Adrenal gland (tissue), 12 donors: Measurements from ENCODE around the gene FSTL5. TPM values are rescaled to one million over a fixed set of nuclear protein-coding genes. Genes with fewer than 3 reads are reported as not detected.
"Not testable (repeated sequence)": the region's sequence is repeated elsewhere in the genome, so short reads cannot be mapped to it uniquely, and the experiment has no call there.

Experiments
- DNase-seq, 7 donors: peaks; one replicate each; pipeline ENCODE4 v3.0.0-alpha.2; 2019 to 2020
- H3K27ac ChIP-seq, 5 donors: fragments of 200-600 bp; sonication (generic) in 4 of 5; 1 replicate in 3 of 5; 2 replicates in 2 of 5; pipeline versions ENCODE4 v1.5.1 to v1.8.0; 2016 to 2020; ENCODE audit warnings: mild to moderate bottlenecking in 1 of 5
- H3K27me3 ChIP-seq: fragments of 200-600 bp; 2 replicates; pipeline ENCODE4 v1.8.0; 2021
- H3K36me3 ChIP-seq, 2 donors: fragments of 200-600 bp; replicated peaks in 1 of 2; 1 replicate in 1 of 2; 2 replicates in 1 of 2; pipeline versions ENCODE4 v1.5.1 to v1.8.0; 2018 to 2022
- H3K4me1 ChIP-seq, 2 donors: fragments of 200-600 bp; replicated peaks in 1 of 2; 1 replicate in 1 of 2; 2 replicates in 1 of 2; pipeline versions ENCODE4 v1.5.1 to v1.8.0; 2018 to 2021
- H3K4me3 ChIP-seq, 4 donors: fragments of 200-600 bp; sonication (generic) in 3 of 4; one replicate each; pipeline ENCODE4 v1.5.1; 2016 to 2018
- H3K9me3 ChIP-seq, 3 donors: fragments of 200-600 bp; sonication (generic) in 1 of 3; replicated peaks in 1 of 3; 1 replicate in 2 of 3; 2 replicates in 1 of 3; pipeline versions ENCODE4 v1.5.1 to v1.8.0; 2016 to 2021
- CTCF ChIP-seq, 6 experiments: fragments of 450-650 bp in 4 of 6; fragments of 200-600 bp in 2 of 6; sonication (generic) in 1 of 6; IDR thresholded peaks; 1 replicate in 5 of 6; 2 replicates in 1 of 6; pipeline versions ENCODE4 v1.5.1 to v1.8.0; 2016 to 2021; ENCODE audit warnings: antibody characterized with exemption in 6 of 6, mild to moderate bottlenecking in 2 of 6, moderate library complexity in 1 of 6
- POLR2A ChIP-seq, 2 donors: fragments of 450-650 bp; IDR thresholded peaks; one replicate each; pipeline ENCODE4 v1.6.1; 2017; ENCODE audit warnings: antibody characterized with exemption in 2 of 2, mild to moderate bottlenecking in 2 of 2, moderate library complexity in 1 of 2
- WGBS, 4 donors: extraction: QIAGEN DNeasy Blood & Tissue Kit in 2 of 4; methylation state at CpG; one replicate each; pipeline versions ENCODE4 v1.1.5 to v1.1.7; 2013 to 2017; 5-methylcytosine and 5-hydroxymethylcytosine counted together
- intact Hi-C, 2 donors: fragments of 100-400 bp; cut with DNase I; formaldehyde crosslinking; loops; one replicate each; pipeline versions ENCODE4 v1.14.1 to v1.15.0; 2022 to 2023
- polyA plus RNA-seq, 3 donors: library from polyadenylated mRNA; stranded (reverse); fragments of 200-250 nt in 2 of 3; fragments of 350-450 nt in 1 of 3; fragmentation: Illumina TruSeq in 1 of 3; extraction: RNeasy Lipid Tissue Mini Kit (QIAGEN cat#74804) in 1 of 3; gene quantifications; one replicate each; pipeline ENCODE4 v1.2.3, GENCODE V29; 2013 to 2014
- total RNA-seq, 9 donors: library from RNA; depleted of rRNA in 4 of 9; stranded (reverse); fragments of >200 nt in 4 of 9; fragments of 120-200 nt in 1 of 9; fragmentation: NEBNext Ultra II Directional in 1 of 9; extraction: Animal tissue kit (Norgen Biotek cat#: 25700) in 1 of 9; gene quantifications; one replicate each; pipeline versions ENCODE4 v1.1.0 to v1.2.4, GENCODE V29; 2013 to 2023
- donor health status: healthy with polysubstance abuse.
- donor health status: Bipolar disorder and iron deficiency.
- donor health status: DM: yes; HTN: yes; CAD: no.
- donor health status: DM: no; HTN: no; CAD: no.
- donor health status: DM: no; HTN: no; CAD: no.
- donor health status: DM: yes; HTN: yes; CAD: no.

Gene FSTL5
- total and polyA plus RNA-seq, 12 donors, result 0.10 to 7.7 (median 0.64) TPM; not detected in 3

GRCh38 chr4:162115333-162115732 lies 48.5 kb downstream of the FSTL5 start:
- H3K4me3 ChIP-seq, result no peak overlapping the region
- H3K4me1 ChIP-seq, result no peaks in the 10 kb centered on the region
- no peaks in the 10 kb centered on the region for H3K36me3 ChIP-seq
- no peaks in the 10 kb centered on the region for H3K27me3 ChIP-seq
- TF ChIP-seq CTCF (IDR thresholded peaks at IDR 0.05) (no peak), POLR2A (IDR thresholded peaks at IDR 0.05) (no peak)
- H3K9me3 ChIP-seq, result no peaks in the 10 kb centered on the region
- intact Hi-C loops, result no loop called here
- DNase-seq, result no peak
- WGBS, 4 donors, result 39 to 42% (median 40%) methylated on average over 3 of the region's 3 CpGs
- no peak overlapping the region for H3K27ac ChIP-seq

- TF ChIP-seq POLR2A (IDR thresholded peaks at IDR 0.05) (no peak), CTCF (IDR thresholded peaks at IDR 0.05) (no peak)
- Histone ChIP-seq H3K27ac (no peak overlapping the region), H3K9me3 (no peaks in the 10 kb centered on the region), H3K4me1 (no peaks in the 10 kb centered on the region), H3K4me3 (no peak overlapping the region), H3K27me3 (no peaks in the 10 kb centered on the region), H3K36me3 (no peaks in the 10 kb centered on the region)
- intact Hi-C loops, result no loop called here
- DNase-seq, result no peak
- WGBS, 4 donors, result 79 to 93% (median 86%) methylated on average over 4 of the region's 4 CpGs
Measured at GRCh38 chr4:162111078-162111477, 52.7 kb downstream of the FSTL5 start.

- Histone ChIP-seq H3K4me1 (no peaks in the 10 kb centered on the region), H3K4me3 (no peak overlapping the region), H3K36me3 (no peaks in the 10 kb centered on the region), H3K27me3 (no peaks in the 10 kb centered on the region), H3K27ac (no peak overlapping the region), H3K9me3 (no peaks in the 10 kb centered on the region)
- intact Hi-C loops, result no loop called here
- 48 to 58% (median 53%) methylated on average over 5 of the region's 5 CpGs for WGBS, 4 donors
- TF ChIP-seq CTCF (IDR thresholded peaks at IDR 0.05), result no peak
- TF ChIP-seq POLR2A (IDR thresholded peaks at IDR 0.05), result no peak
- DNase-seq, result no peak
Measured at GRCh38 chr4:162104459-162105124, 59.2 kb downstream of the FSTL5 start.

- H3K36me3 ChIP-seq, H3K9me3 ChIP-seq, H3K27ac ChIP-seq, intact Hi-C loops, DNase-seq, H3K27me3 ChIP-seq, H3K4me1 ChIP-seq, H3K4me3 ChIP-seq: not testable (repeated sequence)
- 86 to 89% (median 88%) methylated on average over 12 of the region's 12 CpGs for WGBS, 4 donors
Measured at GRCh38 chr4:162103908-162104307, 59.9 kb downstream of the FSTL5 start.

GRCh38 chr4:162102713-162103112 lies 61.1 kb downstream of the FSTL5 start:
- intact Hi-C loops, result no loop called here
- TF ChIP-seq POLR2A (IDR thresholded peaks at IDR 0.05) (no peak), CTCF (IDR thresholded peaks at IDR 0.05) (no peak)
- Histone ChIP-seq H3K4me1 (no peaks in the 10 kb centered on the region), H3K9me3 (no peaks in the 10 kb centered on the region), H3K36me3 (no peaks in the 10 kb centered on the region), H3K4me3 (no peak overlapping the region), H3K27ac (no peak overlapping the region), H3K27me3 (no peaks in the 10 kb centered on the region)
- no peak for DNase-seq
- WGBS, 4 donors, result 42 to 66% (median 59%) methylated on average over 1 of the region's 1 CpG
